B cell (primary cell): ENCODE data around the gene DLG1. TPM values are rescaled to one million over a fixed set of nuclear protein-coding genes. Genes with fewer than 3 reads are reported as not detected.

ENCODE experiments used
- ATAC-seq: fragments of 200-7000 bp; cut with Tn5 transposase; one replicate; pipeline ENCODE4 v1.10.0; 2021; ENCODE audit warnings: low read depth, mild to moderate bottlenecking, moderate number of reproducible peaks, moderate library complexity
- CTCF ChIA-PET: fragments of 350-600 bp; sonication (Branson Sonifier 250); formaldehyde crosslinking; loops from one replicate; lab custom pipeline; 2021; ENCODE audit warnings: antibody characterized with exemption, inconsistent platforms; lab: Charles Lee
- POLR2A ChIA-PET: fragments of 350-600 bp; sonication (Branson Sonifier 250); formaldehyde crosslinking; loops from one replicate; lab custom pipeline; 2021; ENCODE audit warnings: antibody characterized with exemption; lab: Charles Lee
- DNase-seq: peaks from one replicate; pipeline ENCODE4 v3.0.0; 2013
- H2AFZ ChIP-seq: 2 replicates; pipeline ENCODE4 v1.6.1; 2012; ENCODE audit warnings: mild to moderate bottlenecking, low read depth, low read length; ENCODE audit not compliant: insufficient read depth, poor library complexity, severe bottlenecking
- H3K27ac ChIP-seq, 2 donors: 1 replicate in 1 of 2; 2 replicates in 1 of 2; pipeline ENCODE4 v1.5.1; 2012 to 2013; ENCODE audit warnings: low read length in 2 of 2, mild to moderate bottlenecking in 2 of 2, moderate library complexity in 1 of 2
- H3K27me3 ChIP-seq, 4 experiments: fragments of 200-600 bp in 1 of 4; sonication (generic) in 1 of 4; replicated peaks in 1 of 4; 1 replicate in 2 of 4; 2 replicates in 2 of 4; pipeline versions ENCODE4 v1.6.1 to v1.7.0; 2013 to 2016; ENCODE audit warnings: low read length in 3 of 4, mild to moderate bottlenecking in 2 of 4, mixed read lengths in 1 of 4, moderate library complexity in 1 of 4; ENCODE audit not compliant: insufficient read depth in 4 of 4, control insufficient read depth in 3 of 4; ENCODE audit errors: control extremely low read depth in 1 of 4
- H3K36me3 ChIP-seq, 2 experiments: replicated peaks in 1 of 2; 1 replicate in 1 of 2; 2 replicates in 1 of 2; pipeline versions ENCODE4 v1.6.1 to v1.7.1; 2013; ENCODE audit warnings: low read length in 1 of 2; ENCODE audit not compliant: insufficient read depth in 2 of 2, control insufficient read depth in 1 of 2; ENCODE audit errors: control extremely low read depth in 1 of 2, extremely low read depth in 1 of 2
- H3K4me1 ChIP-seq, 2 donors: fragments of 200-600 bp in 1 of 2; sonication (generic) in 1 of 2; 1 replicate in 1 of 2; 2 replicates in 1 of 2; pipeline versions ENCODE4 v1.5.1 to v1.6.1; 2013 to 2017; ENCODE audit warnings: low read length in 2 of 2; ENCODE audit not compliant: control insufficient read depth in 2 of 2, insufficient read depth in 2 of 2
- H3K4me2 ChIP-seq: replicated peaks from 2 replicates; pipeline ENCODE3; 2012; ENCODE audit warnings: mild to moderate bottlenecking, low read depth, low read length; ENCODE audit not compliant: poor library complexity, severe bottlenecking
- H3K4me3 ChIP-seq, 5 experiments: fragments of 200-600 bp in 1 of 5; sonication (generic) in 1 of 5; 1 replicate in 3 of 5; 2 replicates in 2 of 5; pipeline versions ENCODE4 v1.5.1 to v1.7.0; 2011 to 2016; ENCODE audit warnings: low read length in 4 of 5, mild to moderate bottlenecking in 4 of 5, low read depth in 2 of 5, control low read depth in 1 of 5, moderate library complexity in 1 of 5; ENCODE audit not compliant: insufficient read depth in 1 of 5; ENCODE audit errors: control extremely low read depth in 1 of 5, extremely low read depth in 1 of 5
- H3K79me2 ChIP-seq: fragments of 200-600 bp; sonication (generic); one replicate; pipeline ENCODE4 v1.6.0; 2016; ENCODE audit warnings: low read length; ENCODE audit not compliant: control insufficient read depth, insufficient read depth
- H3K9ac ChIP-seq: fragments of 200-600 bp; sonication (generic); 2 replicates; pipeline ENCODE4 v1.6.1; 2017; ENCODE audit warnings: mild to moderate bottlenecking, low read length, moderate library complexity
- H3K9me3 ChIP-seq, 3 donors: one replicate each; pipeline versions ENCODE4 v1.6.1 to v1.7.1; 2013; ENCODE audit warnings: low read length in 2 of 3; ENCODE audit not compliant: control insufficient read depth in 2 of 3, insufficient read depth in 1 of 3; ENCODE audit errors: control extremely low read depth in 1 of 3
- H4K20me1 ChIP-seq: 2 replicates; pipeline ENCODE4 v1.6.0; 2012; ENCODE audit warnings: mild to moderate bottlenecking, low read length; ENCODE audit not compliant: insufficient read depth, control insufficient read depth, poor library complexity, severe bottlenecking
- H3K27ac Mint-ChIP-seq: one replicate; pipeline ENCODE4 v1.8.0; 2021; ENCODE audit warnings: mixed read lengths
- H3K27me3 Mint-ChIP-seq: one replicate; pipeline ENCODE4 v1.8.0; 2021; ENCODE audit warnings: mixed read lengths
- H3K4me1 Mint-ChIP-seq: one replicate; pipeline ENCODE4 v1.8.0; 2021; ENCODE audit warnings: mixed read lengths
- H3K4me3 Mint-ChIP-seq: one replicate; pipeline ENCODE4 v1.8.0; 2021; ENCODE audit warnings: mixed read lengths
- H3K9me3 Mint-ChIP-seq: one replicate; pipeline ENCODE4 v1.8.0; 2022; ENCODE audit warnings: mixed read lengths; ENCODE audit not compliant: insufficient read depth
- CTCF ChIP-seq: fragments of 200-600 bp; IDR thresholded peaks from one replicate; pipeline ENCODE4 v1.8.0; 2022; ENCODE audit warnings: antibody characterized with exemption, mild to moderate bottlenecking
- EZH2 ChIP-seq: IDR thresholded peaks from 2 replicates; pipeline ENCODE4 v1.6.1; 2012; ENCODE audit warnings: borderline replicate concordance, low read depth, mild to moderate bottlenecking, moderate library complexity, low read length; ENCODE audit not compliant: insufficient read depth, poor library complexity, severe bottlenecking
- WGBS: methylation state at CpG from one replicate; pipeline ENCODE4 v1.1.5; 2013; ENCODE audit warnings: missing lambda C conversion rate; ENCODE audit not compliant: insufficient coverage; 5-methylcytosine and 5-hydroxymethylcytosine counted together
- intact Hi-C: fragments of 100-400 bp; cut with micrococcal nuclease; formaldehyde crosslinking; loops from one replicate; pipeline ENCODE4 v1.10.0; 2022
- polyA plus RNA-seq: library from polyadenylated mRNA; depleted of rRNA; stranded (reverse); fragments of >200 nt; gene quantifications from 2 replicates; pipeline ENCODE4 v1.2.3, GENCODE V29; 2012
- total RNA-seq, 2 donors: library from RNA; stranded (reverse); fragments of 120-200 nt in 1 of 2; gene quantifications; 1 replicate in 1 of 2; 2 replicates in 1 of 2; pipeline versions ENCODE4 v1.2.3 to v1.2.4, GENCODE V29; 2013 to 2022

DLG1 gene
- total and polyA plus RNA-seq, 2 donors (not counting 1 experiment from before 2014, with no cell fraction given) = 23.4 to 114 TPM

- ATAC-seq (no peak), DNase-seq (no peak)
- Mint-ChIP-seq H3K4me1 (no peaks in the 10 kb centered on the region), H3K4me3 (no peak overlapping the region), H3K27ac (no peak overlapping the region), H3K27me3 (peaks cover 2% of the 10 kb centered on the region), H3K9me3 (no peaks in the 10 kb centered on the region)
- Histone ChIP-seq H3K27me3 (no peaks in the 10 kb centered on the region), H3K9ac (no peak overlapping the region), H3K4me3 (no peak overlapping the region), H3K4me1 (no peaks in the 10 kb centered on the region), H3K36me3 (no peaks in the 10 kb centered on the region), H2AFZ (no peak overlapping the region), H3K9me3 (no peaks in the 10 kb centered on the region), H3K79me2 (no peaks in the 10 kb centered on the region), H3K4me2 (no peak overlapping the region), H4K20me1 (no peaks in the 10 kb centered on the region), H3K27ac (no peak overlapping the region)
- POLR2A ChIA-PET = no interaction called here
- CTCF ChIA-PET = no interaction called here
- intact Hi-C loops = no loop called here
- no peak for TF ChIP-seq CTCF
- no peak for TF ChIP-seq EZH2
Observed at GRCh38 chr3:197340521-197340871, 42.1 kb upstream of the DLG1 start.

DNA sequence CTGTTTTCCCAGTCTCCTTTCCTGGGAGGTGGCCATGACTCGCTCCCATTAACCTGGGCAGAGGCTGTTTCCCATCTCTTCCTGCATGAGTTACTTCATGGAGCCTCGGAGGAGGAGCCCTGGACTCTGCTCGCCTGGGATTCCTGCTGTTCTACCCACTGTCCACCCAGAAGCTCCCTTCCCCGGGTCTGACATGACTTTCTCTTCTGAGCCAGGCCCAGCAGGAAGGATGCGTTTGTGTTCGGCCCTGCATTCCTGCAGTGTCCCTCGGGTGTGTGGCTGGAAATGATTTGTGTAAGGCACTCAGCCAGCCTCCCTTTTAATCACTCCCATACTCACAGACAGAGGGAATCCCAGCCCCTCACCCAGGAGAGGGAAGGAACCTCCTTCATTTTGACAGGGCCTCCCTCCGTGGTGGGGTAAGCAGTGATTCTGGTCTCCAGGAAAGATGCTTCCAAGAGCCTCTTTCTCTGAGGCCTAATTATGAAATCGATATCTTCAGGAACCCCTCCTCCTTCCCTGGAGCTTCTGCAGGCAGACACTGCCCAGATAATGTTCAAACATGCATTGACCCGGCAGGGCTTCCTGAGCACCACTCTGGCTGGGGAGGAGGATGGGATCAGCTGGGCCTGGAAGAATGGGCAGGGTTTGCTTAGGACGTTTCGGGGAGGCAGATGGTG lies 41.6 kb upstream of the DLG1 start:
- TF ChIP-seq EZH2 (no peak), CTCF (no peak)
- POLR2A ChIA-PET = no interaction called here
- no peak overlapping the region for H2AFZ ChIP-seq

More for the DNA sequence above, 41.6 kb upstream of the DLG1 start:
- Histone ChIP-seq H3K9ac (no peak overlapping the region), H3K4me3 (no peak overlapping the region), H3K36me3 (no peaks in the 10 kb centered on the region), H3K4me1 (no peaks in the 10 kb centered on the region), H3K79me2 (no peaks in the 10 kb centered on the region), H4K20me1 (no peaks in the 10 kb centered on the region), H3K27ac (no peak overlapping the region), H3K27me3 (no peaks in the 10 kb centered on the region), H3K4me2 (no peak overlapping the region), H3K9me3 (no peaks in the 10 kb centered on the region)
- CTCF ChIA-PET = no interaction called here
- DNase-seq = no peak
- peaks cover 2% of the 10 kb centered on the region for H3K27me3 Mint-ChIP-seq
- whole genome bisulfite sequencing = 86% methylated on average over 6 of the region's 12 CpGs
- no peaks in the 10 kb centered on the region for H3K4me1 Mint-ChIP-seq
- intact Hi-C loops = no loop called here
- no peak overlapping the region for H3K4me3 Mint-ChIP-seq
- H3K9me3 Mint-ChIP-seq = no peaks in the 10 kb centered on the region
- H3K27ac Mint-ChIP-seq = no peak overlapping the region
- no peak for ATAC-seq
